KBM-7 (cell line): ENCODE measurements around the gene MRPL43.
"Not testable (repeated sequence)": the region's sequence is repeated elsewhere in the genome, so short reads cannot be mapped to it uniquely, and the experiment has no call there.

Experiments used
- DNase-seq: peaks from one replicate; pipeline ENCODE4 v3.0.0-alpha.2; 2015
- in situ Hi-C: fragments of 300-500 bp; cut with MboI; formaldehyde crosslinking; loops from 2 replicates; pipeline ENCODE4 v1.14.3; 2020; ENCODE audit warnings: low sequenced_read_pairs, low pct_unique_long_range_greater_than_20kb, mixed read lengths

MRPL43 gene

DNA sequence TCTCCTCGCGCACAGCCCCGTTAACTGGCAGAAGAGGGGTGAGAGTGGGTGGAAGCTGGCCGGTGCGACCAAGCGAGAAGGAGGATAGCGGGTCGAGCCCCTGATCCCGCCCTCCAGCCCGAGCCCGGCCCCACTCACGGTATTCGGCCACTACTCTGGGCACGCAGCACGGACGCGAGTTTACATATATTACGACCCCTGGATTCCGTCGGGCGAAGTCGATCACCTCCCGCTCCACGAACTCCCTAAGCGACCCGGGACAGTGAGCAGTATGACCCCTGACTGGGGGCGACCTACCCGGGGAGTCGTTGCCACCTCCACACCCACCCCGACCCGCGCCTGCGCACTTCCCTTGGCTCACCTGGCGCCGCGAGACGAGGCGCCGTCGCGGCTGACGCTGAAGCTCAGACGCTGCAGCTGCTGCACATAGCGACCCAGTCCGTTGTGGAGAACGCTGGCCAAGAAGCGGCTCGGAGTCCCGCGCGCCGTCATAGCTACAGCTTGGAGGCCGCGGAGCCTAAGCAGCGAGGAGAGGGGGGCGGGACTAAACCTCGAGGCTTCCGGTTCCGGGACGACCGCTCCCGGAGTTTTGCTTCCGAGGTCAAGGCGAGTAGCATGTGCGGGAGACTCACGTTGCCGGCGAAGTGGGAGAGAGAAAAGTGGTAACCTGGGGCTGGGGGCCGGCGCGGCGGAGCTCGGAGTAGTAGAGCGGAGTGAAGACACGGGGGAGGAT is at the start of gene MRPL43, which contains the start of gene TWNK:
Gene MRPL43, minus strand, starts transcription at position 546 of the 733 bp plus-strand sequence. Its CDS starts 54 bp downstream, at position 492.
Gene TWNK, plus strand, starts transcription at position 592 of the 733 bp plus-strand sequence. CDS start 668 bp downstream, outside the sequence.
- in situ Hi-C loops: no loop called here
- peak; percentile 87 for DNase-seq

- no peak for DNase-seq
- in situ Hi-C loops: no loop called here
These were observed 49.4 kb upstream of the MRPL43 start for GRCh38 chr10:101036726-101037125.

- in situ Hi-C loops: no loop called here
These were observed 48.8 kb upstream of the MRPL43 start for GRCh38 chr10:101035916-101036702.

GRCh38 chr10:101035314-101035713 is 48.0 kb upstream of the MRPL43 start:
- DNase-seq: no peak
- in situ Hi-C loops: no loop called here

More at GRCh38 chr10:101035916-101036702, 48.8 kb upstream of the MRPL43 start:
- no peak for DNase-seq

DNA sequence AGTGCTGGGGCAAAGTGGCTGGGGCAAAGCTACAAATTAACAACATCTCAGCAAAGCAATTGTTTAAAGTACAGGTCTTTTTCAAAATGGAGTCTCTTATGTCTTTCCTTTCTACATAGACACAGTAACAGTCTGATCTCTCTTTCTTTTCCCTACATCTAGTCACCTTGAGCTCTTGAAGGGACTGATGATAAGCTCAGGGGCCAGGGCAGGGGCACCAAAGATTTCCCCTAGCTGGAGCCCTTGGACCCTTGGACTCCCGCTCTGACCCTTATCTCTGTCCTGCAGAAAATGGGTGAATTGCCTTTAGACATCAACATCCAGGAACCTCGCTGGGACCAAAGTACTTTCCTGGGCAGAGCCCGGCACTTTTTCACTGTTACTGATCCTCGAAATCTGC is 47.1 kb upstream of the MRPL43 start:
- in situ Hi-C loops, DNase-seq: not testable (repeated sequence)

GRCh38 chr10:101033276-101033675 is 46.0 kb upstream of the MRPL43 start:
- in situ Hi-C loops: no loop called here
- no peak for DNase-seq

DNA sequence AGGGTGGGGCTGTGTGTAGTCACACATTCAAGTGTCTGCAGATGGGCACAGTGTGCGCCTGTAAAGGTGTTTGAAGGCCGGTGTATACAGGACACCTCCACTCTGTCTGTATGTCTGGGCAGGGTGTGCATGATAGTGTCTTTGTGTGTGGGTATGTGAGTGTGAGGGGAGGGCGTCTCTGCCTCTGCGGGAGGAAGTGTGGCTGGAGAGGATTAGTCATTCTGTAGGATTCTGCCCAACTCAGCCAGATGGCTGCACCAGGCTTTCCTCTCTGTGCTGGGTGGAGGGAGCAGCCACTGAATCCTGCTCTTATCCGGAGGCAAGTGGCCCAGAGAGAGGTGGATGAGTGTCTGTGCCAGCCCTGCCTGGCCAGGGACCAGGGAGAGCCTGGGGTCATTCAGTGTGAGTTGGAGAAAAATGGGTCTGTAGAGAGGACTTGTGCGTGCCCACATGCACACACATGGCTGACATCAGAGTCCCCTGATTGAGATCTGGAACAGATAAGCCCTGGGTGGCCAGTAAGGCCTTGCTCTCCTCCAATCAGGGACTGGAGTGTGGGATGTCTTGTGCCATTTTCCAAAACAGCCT is 45.4 kb upstream of the MRPL43 start:
- in situ Hi-C loops: no loop called here
- DNase-seq: peak; percentile 92

DNA sequence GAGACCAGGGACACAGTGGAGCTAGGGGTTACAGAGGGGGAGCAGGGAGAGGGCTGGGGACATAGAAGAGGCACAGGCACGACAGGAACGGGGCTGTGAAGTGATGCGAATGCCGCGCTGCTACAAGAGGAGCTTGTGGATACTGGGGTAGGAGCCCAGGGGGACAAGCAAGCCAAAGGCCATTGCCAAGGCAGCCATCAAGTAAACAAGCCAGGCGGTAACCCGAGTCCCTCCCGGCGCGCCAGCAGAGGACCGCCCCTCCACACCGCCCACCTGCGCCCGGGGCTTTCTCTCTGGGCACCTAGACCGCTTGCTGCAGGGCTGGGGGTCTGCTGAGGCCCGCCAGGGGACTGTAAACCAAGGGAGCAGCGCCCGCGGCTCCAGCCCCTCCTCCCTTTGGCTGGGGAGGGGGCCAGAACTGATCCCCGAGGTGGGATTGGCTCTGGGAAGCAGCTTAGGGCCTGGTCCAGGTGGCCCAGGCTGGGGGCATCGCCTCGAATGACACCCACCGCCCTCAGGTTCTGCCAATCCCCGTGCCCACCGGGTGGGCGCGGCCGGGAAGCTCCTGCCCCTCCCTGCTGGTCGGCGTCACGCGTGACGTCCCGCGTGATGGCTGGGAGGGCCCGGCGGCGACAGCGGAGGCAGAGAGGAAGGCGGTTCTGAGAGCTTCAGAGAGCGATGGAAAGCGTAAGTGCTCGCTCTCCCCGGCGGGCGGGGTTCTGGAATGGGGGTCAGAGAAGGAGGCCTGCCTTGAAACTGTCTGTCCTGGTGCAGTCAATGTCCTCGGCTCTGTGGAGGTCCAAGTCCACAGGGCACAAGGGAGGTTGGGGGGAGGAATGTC is 44.7 kb upstream of the MRPL43 start:
- in situ Hi-C loops: no loop called here

GRCh38 chr10:101031128-101031795 is 44.0 kb upstream of the MRPL43 start, which contains the start of the genes PDZD7 and SFXN3:
TSS of gene PDZD7 (minus strand) at chr10:101031129. CDS start at chr10:101030219, 910 bp downstream.
TSS of gene SFXN3 (plus strand) at chr10:101031234. CDS start at chr10:101034695, 3,461 bp downstream.
- in situ Hi-C loops: no loop called here
- DNase-seq: peak; percentile 92

More for the DNA sequence above, 44.7 kb upstream of the MRPL43 start:
- peak; percentile 44 for DNase-seq

GRCh38 chr10:101030496-101031127 is 43.3 kb upstream of the MRPL43 start:
- in situ Hi-C loops: no loop called here
- DNase-seq: no peak

GRCh38 chr10:101029520-101030295 is 42.4 kb upstream of the MRPL43 start:
- in situ Hi-C loops: no loop called here
- DNase-seq: no peak

DNA sequence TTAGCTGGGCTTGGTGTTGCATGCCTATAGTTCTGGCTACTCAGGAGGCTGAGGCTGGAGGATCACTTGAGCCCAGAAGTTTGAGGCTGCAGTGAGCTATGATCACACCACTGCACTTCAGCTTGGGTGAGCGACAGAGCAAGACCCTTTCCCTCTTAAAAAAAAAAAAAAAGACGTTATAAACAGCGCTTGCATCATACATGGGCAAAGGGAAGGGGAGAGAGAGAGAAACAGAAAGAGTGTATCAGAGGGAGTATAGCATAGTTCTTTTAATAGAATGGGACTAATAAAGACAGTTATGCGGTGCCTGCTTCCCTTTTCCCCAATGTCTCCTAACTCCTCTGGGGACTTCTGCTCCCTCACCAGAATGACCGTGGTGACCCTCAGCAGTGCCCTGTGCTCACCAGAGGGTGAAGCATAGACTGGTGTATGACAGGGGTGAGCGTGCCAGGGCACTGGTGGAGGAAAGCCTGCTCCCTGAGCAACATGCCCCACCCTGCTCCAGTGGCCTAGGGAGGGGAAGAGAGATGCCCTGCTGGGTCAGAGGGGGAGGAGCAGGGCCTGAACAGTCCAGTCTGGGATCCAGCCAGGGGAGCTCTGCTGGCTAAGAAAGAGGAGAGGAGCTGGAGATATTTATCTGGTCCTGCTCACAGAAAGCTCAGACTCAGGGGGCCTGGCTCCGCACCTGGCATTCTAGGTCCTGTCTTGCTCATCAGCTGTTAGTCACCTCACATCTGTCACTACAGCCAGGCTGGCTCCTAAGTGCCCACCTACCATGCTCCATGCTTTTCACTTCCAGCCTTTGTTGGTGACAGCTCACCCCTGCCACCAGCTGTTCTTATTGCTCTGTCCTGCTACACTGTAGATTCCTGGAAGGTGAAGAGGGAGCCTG is 41.4 kb upstream of the MRPL43 start:
- DNase-seq: peak; percentile 68
- in situ Hi-C loops: no loop called here

GRCh38 chr10:101027106-101027720 is 39.9 kb upstream of the MRPL43 start:
- in situ Hi-C loops: no loop called here

DNA sequence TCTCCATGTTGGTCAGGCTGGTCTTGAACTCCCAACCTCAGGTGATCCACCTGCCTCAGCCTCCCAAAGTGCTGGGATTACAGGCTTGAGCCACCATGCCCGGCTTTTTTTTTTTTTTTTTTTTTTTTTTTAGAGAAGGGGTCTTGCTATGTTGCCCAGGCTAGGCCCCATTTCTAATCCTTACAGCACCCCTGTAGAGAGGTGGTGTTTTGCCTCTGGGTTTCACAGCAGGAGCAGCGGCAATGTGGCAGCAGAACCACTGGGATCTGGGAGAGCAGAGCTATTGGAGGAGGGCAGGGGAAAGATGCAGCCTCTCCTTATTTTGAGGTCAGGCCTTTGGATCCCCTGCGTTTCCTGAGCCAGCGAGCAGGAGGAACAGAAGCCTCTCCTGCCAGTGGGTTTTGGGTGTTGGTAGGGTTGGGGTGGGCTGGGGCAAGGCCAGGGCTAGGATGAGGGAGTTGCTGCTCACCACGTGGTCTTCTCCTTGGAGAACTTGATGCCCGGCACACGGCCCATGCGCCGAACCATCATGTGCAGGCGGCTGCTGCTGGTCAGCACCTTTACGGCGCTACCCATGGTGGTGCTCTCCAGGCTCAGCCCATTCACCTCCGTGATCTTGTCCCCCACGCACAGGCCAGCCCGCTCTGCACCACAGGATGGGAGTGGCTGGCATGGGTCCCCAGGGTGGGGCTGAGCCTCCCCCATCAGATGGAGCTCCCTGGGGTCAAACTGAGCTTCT is 35.8 kb upstream of the MRPL43 start:
- no peak for DNase-seq
- in situ Hi-C loops: no loop called here

More at GRCh38 chr10:101027106-101027720, 39.9 kb upstream of the MRPL43 start:
- DNase-seq: no peak

- DNase-seq: no peak
- in situ Hi-C loops: no loop called here
These were observed 34.5 kb upstream of the MRPL43 start for GRCh38 chr10:101021692-101022251.
